NCI-H226 (cell line): ENCODE measurements around the gene ZBED1.

Experiments
- DNase-seq: peaks from one replicate; pipeline ENCODE4 v3.0.0-alpha.2; 2015

The ZBED1 gene

GRCh38 chrX:2451501-2452316, 49.1 kb downstream of the ZBED1 start:
- no peak for DNase-seq

GRCh38 chrX:2450681-2451080, 50.1 kb downstream of the ZBED1 start:
- DNase-seq: no peak

- no peak for DNase-seq
Measured at GRCh38 chrX:2449135-2449886, 51.5 kb downstream of the ZBED1 start.

- DNase-seq: no peak
Measured at GRCh38 chrX:2447484-2447883, 53.3 kb downstream of the ZBED1 start.

- DNase-seq: no peak
Measured at GRCh38 chrX:2446815-2447214, 54.0 kb downstream of the ZBED1 start.

GRCh38 chrX:2445662-2446623, 54.8 kb downstream of the ZBED1 start:
- no peak for DNase-seq

- DNase-seq: no peak
Measured at GRCh38 chrX:2442694-2443093, 58.1 kb downstream of the ZBED1 start.

GRCh38 chrX:2441466-2441865, 59.3 kb downstream of the ZBED1 start:
- no peak for DNase-seq

GRCh38 chrX:2439613-2440012, 61.2 kb downstream of the ZBED1 start:
- DNase-seq: no peak
